Erythroblast (primary cell): ENCODE measurements around the gene CBFA2T2.

Experiments used
- GATA1 ChIP-seq: IDR thresholded peaks from 2 replicates; pipeline ENCODE4 v1.6.1; 2011; ENCODE audit warnings: low read depth, mild to moderate bottlenecking, control low read depth, low read length, moderate library complexity
- POLR2A ChIP-seq: IDR thresholded peaks from 2 replicates; pipeline ENCODE4 v1.6.1; 2011; ENCODE audit warnings: mild to moderate bottlenecking, low read length

- TF ChIP-seq POLR2A (no peak), GATA1 (no peak)
Observed at GRCh38 chr20:33676121-33676520, 186.2 kb downstream of the CBFA2T2 start.
